Measurements from ENCODE around the gene CDH22.

The CDH22 gene

GRCh38 chr20:46285740-46286139 lies 22.6 kb downstream of the CDH22 start:
- H3K36me3 ChIP-seq (replicated peaks; ENCODE audit: low read depth, low read length), result no peaks in the 10 kb centered on the region
- H3K4me1 ChIP-seq (ENCODE audit: low read length), result no peaks in the 10 kb centered on the region
- H3K79me2 ChIP-seq (ENCODE audit: low read length), result no peaks in the 10 kb centered on the region
- TF ChIP-seq CTCF (IDR thresholded peaks at IDR 0.05; ENCODE audit: low read depth, low read length) (no peak), EZH2phosphoT487 (IDR thresholded peaks at IDR 0.05; ENCODE audit: low read depth) (no peak)
- H3K27ac ChIP-seq (ENCODE audit: low read length), result no peak overlapping the region
- no peak overlapping the region for H3K4me2 ChIP-seq (ENCODE audit: low read length)
- H3K27me3 ChIP-seq (ENCODE audit: low read depth, low read length), result peaks cover 89% of the 10 kb centered on the region
- H3K4me3 ChIP-seq (ENCODE audit: low read length), result no peak overlapping the region
- no peak overlapping the region for H2AFZ ChIP-seq (ENCODE audit: low read depth, low read length)
- H4K20me1 ChIP-seq (ENCODE audit: insufficient read depth, low read length), result no peaks in the 10 kb centered on the region
- H3K9ac ChIP-seq (ENCODE audit: low read length), result no peak overlapping the region
- H3K9me3 ChIP-seq (ENCODE audit: insufficient read depth, low read length), result no peaks in the 10 kb centered on the region

GRCh38 chr20:46285072-46285471 lies 23.2 kb downstream of the CDH22 start:
- H3K27me3 ChIP-seq (ENCODE audit: low read depth, low read length), result peaks cover 90% of the 10 kb centered on the region
- no peak for TF ChIP-seq CTCF (IDR thresholded peaks at IDR 0.05; ENCODE audit: low read depth, low read length)
- no peak for TF ChIP-seq EZH2phosphoT487 (IDR thresholded peaks at IDR 0.05; ENCODE audit: low read depth)

GRCh38 chr20:46284040-46284427 lies 24.3 kb downstream of the CDH22 start:
- Histone ChIP-seq H3K9ac (ENCODE audit: low read length) (no peak overlapping the region), H3K4me2 (ENCODE audit: low read length) (no peak overlapping the region), H4K20me1 (ENCODE audit: insufficient read depth, low read length) (no peaks in the 10 kb centered on the region), H3K27me3 (ENCODE audit: low read depth, low read length) (peaks cover 86% of the 10 kb centered on the region), H3K4me3 (ENCODE audit: low read length) (no peak overlapping the region), H3K36me3 (replicated peaks; ENCODE audit: low read depth, low read length) (no peaks in the 10 kb centered on the region), H3K27ac (ENCODE audit: low read length) (no peak overlapping the region), H3K79me2 (ENCODE audit: low read length) (no peaks in the 10 kb centered on the region), H3K9me3 (ENCODE audit: insufficient read depth, low read length) (no peaks in the 10 kb centered on the region), H2AFZ (ENCODE audit: low read depth, low read length) (no peak overlapping the region), H3K4me1 (ENCODE audit: low read length) (no peaks in the 10 kb centered on the region)
- TF ChIP-seq CTCF (IDR thresholded peaks at IDR 0.05; ENCODE audit: low read depth, low read length) (no peak), EZH2phosphoT487 (IDR thresholded peaks at IDR 0.05; ENCODE audit: low read depth) (no peak)

More at GRCh38 chr20:46285072-46285471, 23.2 kb downstream of the CDH22 start:
- Histone ChIP-seq H3K4me2 (ENCODE audit: low read length) (no peak overlapping the region), H3K36me3 (replicated peaks; ENCODE audit: low read depth, low read length) (no peaks in the 10 kb centered on the region), H3K79me2 (ENCODE audit: low read length) (no peaks in the 10 kb centered on the region), H4K20me1 (ENCODE audit: insufficient read depth, low read length) (no peaks in the 10 kb centered on the region), H3K9ac (ENCODE audit: low read length) (no peak overlapping the region), H3K9me3 (ENCODE audit: insufficient read depth, low read length) (no peaks in the 10 kb centered on the region), H3K4me3 (ENCODE audit: low read length) (no peak overlapping the region), H3K27ac (ENCODE audit: low read length) (no peak overlapping the region), H2AFZ (ENCODE audit: low read depth, low read length) (no peak overlapping the region), H3K4me1 (ENCODE audit: low read length) (no peaks in the 10 kb centered on the region)

GRCh38 chr20:46283426-46284039 lies 24.8 kb downstream of the CDH22 start:
- no peaks in the 10 kb centered on the region for H3K36me3 ChIP-seq (replicated peaks; ENCODE audit: low read depth, low read length)
- no peaks in the 10 kb centered on the region for H3K9me3 ChIP-seq (ENCODE audit: insufficient read depth, low read length)
- no peak overlapping the region for H3K4me2 ChIP-seq (ENCODE audit: low read length)
- peaks cover 85% of the 10 kb centered on the region for H3K27me3 ChIP-seq (ENCODE audit: low read depth, low read length)
- no peak overlapping the region for H3K27ac ChIP-seq (ENCODE audit: low read length)
- no peak for TF ChIP-seq CTCF (IDR thresholded peaks at IDR 0.05; ENCODE audit: low read depth, low read length)
- no peak for TF ChIP-seq EZH2phosphoT487 (IDR thresholded peaks at IDR 0.05; ENCODE audit: low read depth)
- no peaks in the 10 kb centered on the region for H4K20me1 ChIP-seq (ENCODE audit: insufficient read depth, low read length)
- no peak overlapping the region for H3K4me3 ChIP-seq (ENCODE audit: low read length)
- no peak overlapping the region for H2AFZ ChIP-seq (ENCODE audit: low read depth, low read length)
- no peak overlapping the region for H3K9ac ChIP-seq (ENCODE audit: low read length)
- no peaks in the 10 kb centered on the region for H3K4me1 ChIP-seq (ENCODE audit: low read length)
- no peaks in the 10 kb centered on the region for H3K79me2 ChIP-seq (ENCODE audit: low read length)
